ENCODE data around the gene KHDC3L. TPM values are rescaled to one million over a fixed set of nuclear protein-coding genes. Genes with fewer than 3 reads are reported as not detected.

Gene KHDC3L
- total and polyA plus RNA-seq, 2 of the 8 experiments (the other 6 are each of a cell fraction or from before 2014, with no cell fraction given): 0.11 TPM; not detected in 1

DNA sequence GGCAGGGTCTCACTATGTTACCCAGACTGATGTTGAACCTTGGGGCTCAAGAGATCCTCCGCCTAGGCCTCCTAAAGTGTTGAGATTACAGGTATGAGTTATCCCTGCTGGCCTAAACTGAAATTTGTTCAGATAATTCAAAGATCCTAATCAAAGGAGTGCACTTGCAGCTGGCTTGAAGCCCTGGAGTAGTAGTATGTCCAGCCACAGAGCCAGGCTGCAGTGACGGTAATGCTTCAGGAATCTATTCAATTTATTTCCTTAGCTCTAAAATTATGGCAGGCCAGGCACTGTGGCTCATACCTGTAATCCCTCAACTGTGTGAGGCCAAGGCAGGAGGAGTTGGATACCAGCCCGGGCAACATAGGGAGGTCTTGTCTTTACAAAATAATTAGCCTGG is 30.8 kb downstream of the KHDC3L start (continued):
- TF ChIP-seq SIX5 (IDR thresholded peaks at IDR 0.05; ENCODE audit: low read depth, low read length): no peak
- no peak for TF ChIP-seq NRF1 (IDR thresholded peaks at IDR 0.05; ENCODE audit: low read depth, low read length)
- TF ChIP-seq, protein P1, sequence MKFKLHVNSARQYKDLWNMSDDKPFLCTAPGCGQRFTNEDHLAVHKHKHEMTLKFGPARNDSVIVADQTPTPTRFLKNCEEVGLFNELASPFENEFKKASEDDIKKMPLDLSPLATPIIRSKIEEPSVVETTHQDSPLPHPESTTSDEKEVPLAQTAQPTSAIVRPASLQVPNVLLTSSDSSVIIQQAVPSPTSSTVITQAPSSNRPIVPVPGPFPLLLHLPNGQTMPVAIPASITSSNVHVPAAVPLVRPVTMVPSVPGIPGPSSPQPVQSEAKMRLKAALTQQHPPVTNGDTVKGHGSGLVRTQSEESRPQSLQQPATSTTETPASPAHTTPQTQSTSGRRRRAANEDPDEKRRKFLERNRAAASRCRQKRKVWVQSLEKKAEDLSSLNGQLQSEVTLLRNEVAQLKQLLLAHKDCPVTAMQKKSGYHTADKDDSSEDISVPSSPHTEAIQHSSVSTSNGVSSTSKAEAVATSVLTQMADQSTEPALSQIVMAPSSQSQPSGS (IDR thresholded peaks at IDR 0.05; ENCODE audit: low read length): no peak
- no peak for TF ChIP-seq GABPA (IDR thresholded peaks at IDR 0.05; ENCODE audit: borderline replicate concordance, insufficient read depth, low read length)

All from H1 (cell line).